Measurements from ENCODE around the gene GMCL1. TPM values are rescaled to one million over a fixed set of nuclear protein-coding genes. Genes with fewer than 3 reads are reported as not detected.

The GMCL1 gene
- total and polyA plus RNA-seq, 2 experiments from 2014 or later, result 13.2 to 46.5 TPM

DNA sequence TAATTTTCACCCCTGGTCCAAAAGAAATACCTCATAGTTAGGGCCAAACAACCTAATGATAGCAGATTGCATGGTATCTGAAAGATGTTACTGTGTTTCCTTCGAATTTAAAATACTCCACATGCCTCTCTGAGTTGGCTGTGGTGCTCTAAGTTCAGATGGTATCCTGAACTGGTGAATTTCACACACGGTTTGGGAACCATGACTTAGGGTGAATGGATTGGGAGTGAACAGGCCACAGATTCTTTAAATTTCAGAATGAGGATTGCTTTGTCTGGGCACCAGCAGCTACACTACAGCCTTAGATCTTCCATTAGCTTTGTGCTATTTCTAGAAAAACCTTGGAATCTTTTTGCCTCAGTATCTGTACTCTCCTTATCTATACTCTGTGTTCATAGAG, 6.2 kb downstream of the GMCL1 start:
- Histone ChIP-seq H3K4me3 (no peak overlapping the region), H3K27ac (no peak overlapping the region), H3K27me3 (no peaks in the 10 kb centered on the region), H3K36me3 (peaks cover 11% of the 10 kb centered on the region), H3K4me1 (ENCODE audit: low read depth) (peaks cover 22% of the 10 kb centered on the region), H3K9me3 (ENCODE audit: low read depth) (no peaks in the 10 kb centered on the region)
- TF ChIP-seq CTCF (IDR thresholded peaks at IDR 0.05; ENCODE audit: low read depth, low read length), result no peak
- no peak for DNase-seq (ENCODE audit: low read depth in 1 of 2, low spot score in 1 of 2)

DNA sequence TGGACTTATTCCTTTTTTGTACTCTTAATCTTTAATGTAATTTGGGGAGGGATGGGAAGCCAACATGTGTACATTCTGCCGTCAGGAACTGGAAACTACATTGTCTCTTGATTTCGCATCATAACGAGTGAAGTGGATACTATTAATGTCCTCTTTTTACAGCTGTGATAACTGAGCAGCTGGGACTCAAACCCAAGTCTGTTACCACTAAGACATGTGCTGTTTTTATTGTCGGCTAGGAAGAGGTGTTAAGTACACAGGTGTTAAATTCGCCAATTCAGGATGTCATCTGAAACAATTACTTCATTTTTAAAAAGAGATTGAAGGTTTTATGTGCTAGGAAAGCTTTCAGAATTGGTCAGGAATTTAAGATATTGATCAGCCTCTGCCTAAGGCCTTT, 6.9 kb downstream of the GMCL1 start:
- H3K36me3 ChIP-seq, result peaks cover 14% of the 10 kb centered on the region
- H3K9me3 ChIP-seq (ENCODE audit: low read depth), result no peaks in the 10 kb centered on the region
- no peak overlapping the region for H3K27ac ChIP-seq
- DNase-seq (ENCODE audit: low read depth in 1 of 2, low spot score in 1 of 2), result no peak
- no peak overlapping the region for H3K4me3 ChIP-seq
- TF ChIP-seq CTCF (IDR thresholded peaks at IDR 0.05; ENCODE audit: low read depth, low read length), result no peak
- peaks cover 16% of the 10 kb centered on the region for H3K4me1 ChIP-seq (ENCODE audit: low read depth)
- H3K27me3 ChIP-seq, result no peaks in the 10 kb centered on the region

DNA sequence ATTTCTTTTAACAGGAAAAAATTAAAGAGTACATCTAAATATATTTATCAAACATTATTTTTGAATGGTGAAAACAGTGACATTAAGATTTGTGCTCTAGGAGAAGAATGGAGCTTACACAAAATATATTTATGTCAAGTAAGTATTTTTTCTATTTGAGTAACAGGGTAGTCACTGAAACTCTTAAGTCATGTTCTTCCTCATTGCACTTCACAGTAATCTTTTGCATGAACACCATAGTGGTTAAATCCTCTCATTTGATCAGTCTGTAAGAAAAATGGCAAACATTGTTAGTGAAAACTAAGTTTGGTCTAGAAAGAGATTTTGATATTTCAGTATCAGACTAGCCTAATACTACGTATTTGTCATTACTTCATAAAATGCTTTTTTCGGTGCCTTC, 8.1 kb downstream of the GMCL1 start:
- Histone ChIP-seq H3K27me3 (no peaks in the 10 kb centered on the region), H3K4me1 (ENCODE audit: low read depth) (peaks cover 14% of the 10 kb centered on the region), H3K36me3 (peaks cover 16% of the 10 kb centered on the region), H3K4me3 (no peak overlapping the region), H3K9me3 (ENCODE audit: low read depth) (no peaks in the 10 kb centered on the region), H3K27ac (no peak overlapping the region)
- DNase-seq (ENCODE audit: low read depth in 1 of 2, low spot score in 1 of 2), result no peak
- TF ChIP-seq CTCF (IDR thresholded peaks at IDR 0.05; ENCODE audit: low read depth, low read length), result no peak

GRCh38 chr2:69843993-69844392, 14.5 kb downstream of the GMCL1 start:
- Histone ChIP-seq H3K27me3 (no peaks in the 10 kb centered on the region), H3K4me3 (no peak overlapping the region), H3K4me1 (ENCODE audit: low read depth) (no peaks in the 10 kb centered on the region), H3K36me3 (peaks cover 54% of the 10 kb centered on the region), H3K9me3 (ENCODE audit: low read depth) (no peaks in the 10 kb centered on the region), H3K27ac (no peak overlapping the region)
- no peak for TF ChIP-seq CTCF (IDR thresholded peaks at IDR 0.05; ENCODE audit: low read depth, low read length)
- no peak for DNase-seq (ENCODE audit: low read depth in 1 of 2, low spot score in 1 of 2)

GRCh38 chr2:69844560-69844959, 15.1 kb downstream of the GMCL1 start:
- no peak overlapping the region for H3K4me3 ChIP-seq
- no peak overlapping the region for H3K27ac ChIP-seq
- DNase-seq (ENCODE audit: low read depth in 1 of 2, low spot score in 1 of 2), result no peak
- H3K36me3 ChIP-seq, result peaks cover 52% of the 10 kb centered on the region
- no peaks in the 10 kb centered on the region for H3K9me3 ChIP-seq (ENCODE audit: low read depth)
- no peak for TF ChIP-seq CTCF (IDR thresholded peaks at IDR 0.05; ENCODE audit: low read depth, low read length)
- no peaks in the 10 kb centered on the region for H3K27me3 ChIP-seq
- H3K4me1 ChIP-seq (ENCODE audit: low read depth), result no peaks in the 10 kb centered on the region
